HG03025 (cell line): ENCODE results near the gene DPH6.
"Not testable (repeated sequence)": the region's sequence is repeated elsewhere in the genome, so short reads cannot be mapped to it uniquely, and the experiment has no call there.

Source experiments
- ATAC-seq: cut with Tn5 transposase; IDR thresholded peaks from one replicate; pipeline ENCODE4 v1.9.1; 2021; ENCODE audit warnings: mild to moderate bottlenecking, moderate library complexity; ENCODE audit not compliant: unreplicated experiment, low FRiP score

The DPH6 gene

GRCh38 chr15:35441279-35441678 lies 104.7 kb downstream of the DPH6 start:
- ATAC-seq: not testable (repeated sequence)

- no peak for ATAC-seq
Observed at GRCh38 chr15:35440265-35440664, 105.7 kb downstream of the DPH6 start.

GRCh38 chr15:35439291-35439690 lies 106.7 kb downstream of the DPH6 start:
- ATAC-seq: no peak

GRCh38 chr15:35437157-35437556 lies 108.8 kb downstream of the DPH6 start:
- ATAC-seq: no peak

- no peak for ATAC-seq
Observed at GRCh38 chr15:35436422-35436821, 109.5 kb downstream of the DPH6 start.

- no peak for ATAC-seq
Observed at GRCh38 chr15:35431281-35431680, 114.7 kb downstream of the DPH6 start.

- no peak for ATAC-seq
Observed at GRCh38 chr15:35430301-35430700, 115.7 kb downstream of the DPH6 start.

- ATAC-seq: no peak
Observed at GRCh38 chr15:35427496-35427895, 118.5 kb downstream of the DPH6 start.

- no peak for ATAC-seq
Observed at GRCh38 chr15:35427091-35427490, 118.9 kb downstream of the DPH6 start.

- ATAC-seq: no peak
Observed at GRCh38 chr15:35410775-35411174, 135.2 kb downstream of the DPH6 start.

- no peak for ATAC-seq
Observed at GRCh38 chr15:35399901-35400300, 146.1 kb downstream of the DPH6 start.

GRCh38 chr15:35397027-35397426 lies 148.9 kb downstream of the DPH6 start:
- ATAC-seq: no peak

- ATAC-seq: no peak
Observed at GRCh38 chr15:35394416-35394815, 151.5 kb downstream of the DPH6 start.

GRCh38 chr15:35393398-35393797 lies 152.6 kb downstream of the DPH6 start:
- no peak for ATAC-seq

GRCh38 chr15:35391408-35391984 lies 154.5 kb downstream of the DPH6 start:
- not testable (repeated sequence) for ATAC-seq

- ATAC-seq: no peak
Observed at GRCh38 chr15:35383506-35383905, 162.5 kb downstream of the DPH6 start.

GRCh38 chr15:35381328-35381727 lies 164.6 kb downstream of the DPH6 start:
- no peak for ATAC-seq

GRCh38 chr15:35379972-35380371 lies 166.0 kb downstream of the DPH6 start:
- ATAC-seq: no peak

GRCh38 chr15:35378454-35378853 lies 167.5 kb downstream of the DPH6 start:
- ATAC-seq: not testable (repeated sequence)

GRCh38 chr15:35376707-35377106 lies 169.3 kb downstream of the DPH6 start:
- ATAC-seq: no peak

GRCh38 chr15:35374661-35375060 lies 171.3 kb downstream of the DPH6 start:
- ATAC-seq: no peak

GRCh38 chr15:35362195-35362829 lies 183.7 kb downstream of the DPH6 start:
- no peak for ATAC-seq
